SK-N-MC (cell line): ENCODE results near the gene CCDC137.

Experiments
- EZH2 ChIP-seq: fragments of 200-600 bp; sonication (generic); IDR thresholded peaks from one replicate; pipeline ENCODE4 v1.6.1; 2017; ENCODE audit warnings: antibody characterized with exemption
- POLR2AphosphoS5 ChIP-seq: IDR thresholded peaks from 2 replicates; pipeline ENCODE4 v1.6.1; 2012; ENCODE audit warnings: mild to moderate bottlenecking, low read depth, low read length, borderline replicate concordance

- no peak for TF ChIP-seq POLR2AphosphoS5
- TF ChIP-seq EZH2: no peak
Observed at GRCh38 chr17:81717766-81718089, 51.2 kb downstream of the CCDC137 start.
